Left lung (tissue), 10 donors: ENCODE results near the gene ATXN7. TPM values are rescaled to one million over a fixed set of nuclear protein-coding genes. Genes with fewer than 3 reads are reported as not detected.

Source experiments
- ATAC-seq: fragments of 200-7000 bp; cut with Tn5 transposase; one replicate; pipeline ENCODE4 v1.9.1; 2020; ENCODE audit warnings: moderate library complexity
- DNase-seq, 4 donors: peaks; one replicate each; pipeline ENCODE4 v3.0.0-alpha.2; 2013 to 2020
- H3K27ac ChIP-seq, 2 donors: fragments of 200-600 bp; sonication (generic) in 1 of 2; one replicate each; pipeline versions ENCODE4 v1.5.0 to v1.8.0; 2020 to 2021
- H3K27me3 ChIP-seq, 2 donors: fragments of 200-600 bp; sonication (generic) in 1 of 2; one replicate each; pipeline versions ENCODE4 v1.5.0 to v1.8.0; 2020 to 2021
- H3K36me3 ChIP-seq, 2 donors: fragments of 200-600 bp; sonication (generic) in 1 of 2; one replicate each; pipeline versions ENCODE4 v1.5.0 to v1.8.0; 2020 to 2021
- H3K4me1 ChIP-seq, 2 donors: fragments of 200-600 bp; one replicate each; pipeline ENCODE4 v1.8.0; 2021
- H3K4me3 ChIP-seq, 2 donors: fragments of 200-600 bp; sonication (generic) in 1 of 2; one replicate each; pipeline versions ENCODE4 v1.5.0 to v1.8.0; 2020 to 2021; ENCODE audit warnings: mild to moderate bottlenecking in 1 of 2
- H3K9me3 ChIP-seq, 2 donors: fragments of 200-600 bp; sonication (generic) in 1 of 2; one replicate each; pipeline versions ENCODE4 v1.5.0 to v1.8.0; 2020 to 2021
- intact Hi-C, 2 donors: fragments of 100-400 bp; cut with DNase I; formaldehyde crosslinking; loops; one replicate each; pipeline versions ENCODE4 v1.11.2 to v1.14.2; 2022
- polyA plus RNA-seq, 6 donors: library from polyadenylated mRNA; unstranded; fragments of 120-200 nt; gene quantifications; one replicate each; pipeline ENCODE4 v1.2.1, GENCODE V29; 2013; ENCODE audit not compliant: insufficient read length in 6 of 6
- total RNA-seq, 2 donors: library from RNA; stranded (reverse); fragmentation: NEBNext Ultra II Directional; extraction: Animal tissue kit (Norgen Biotek cat#: 25700); gene quantifications; one replicate each; pipeline ENCODE4 v1.2.1, GENCODE V29; 2021
- TF ChIP-seq, protein P1 (sequence below), 2 donors: fragments of 200-600 bp; sonication (generic) in 1 of 2; IDR thresholded peaks; one replicate each; pipeline versions ENCODE4 v1.5.0 to v1.8.0; 2021; ENCODE audit warnings: antibody characterized with exemption in 2 of 2
- donor health status: DM: no; HTN: yes; CAD: no.
- donor health status: DM: no; HTN: no; CAD: no.

Gene ATXN7
- total and polyA plus RNA-seq, 8 donors = 23.4 to 32.5 (median 26.0) TPM

DNA sequence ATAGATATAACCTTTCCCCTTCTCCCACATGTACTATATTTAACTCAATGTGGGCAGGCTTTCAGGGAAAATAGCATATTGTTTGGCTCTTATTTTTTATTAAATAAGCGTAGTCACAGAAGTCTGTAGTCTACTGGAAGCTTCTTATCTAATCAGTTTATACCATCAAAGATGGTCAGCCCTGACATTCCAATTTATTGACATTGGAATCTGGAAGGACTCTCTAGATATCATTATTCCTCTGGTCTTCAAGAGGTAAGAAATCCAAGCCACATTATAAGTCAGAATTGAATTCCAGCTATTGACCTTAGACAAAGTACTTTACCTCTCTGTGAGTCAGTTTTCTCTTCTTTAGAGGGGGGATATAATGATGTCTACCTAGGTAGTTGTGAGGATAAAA is 87.0 kb downstream of the ATXN7 start:
- no peak overlapping the region for H3K4me3 ChIP-seq
- H3K4me1 ChIP-seq = peaks cover 11 to 25% of the 10 kb centered on the region in 2 donors
- no peaks in the 10 kb centered on the region for H3K27me3 ChIP-seq
- DNase-seq = no peak
- no peaks in the 10 kb centered on the region for H3K9me3 ChIP-seq
- H3K27ac ChIP-seq = no peak overlapping the region
- ATAC-seq = no peak
- intact Hi-C loops = no loop called here
- peaks cover 0 to 12% of the 10 kb centered on the region in 2 donors for H3K36me3 ChIP-seq
- TF ChIP-seq, protein P1, sequence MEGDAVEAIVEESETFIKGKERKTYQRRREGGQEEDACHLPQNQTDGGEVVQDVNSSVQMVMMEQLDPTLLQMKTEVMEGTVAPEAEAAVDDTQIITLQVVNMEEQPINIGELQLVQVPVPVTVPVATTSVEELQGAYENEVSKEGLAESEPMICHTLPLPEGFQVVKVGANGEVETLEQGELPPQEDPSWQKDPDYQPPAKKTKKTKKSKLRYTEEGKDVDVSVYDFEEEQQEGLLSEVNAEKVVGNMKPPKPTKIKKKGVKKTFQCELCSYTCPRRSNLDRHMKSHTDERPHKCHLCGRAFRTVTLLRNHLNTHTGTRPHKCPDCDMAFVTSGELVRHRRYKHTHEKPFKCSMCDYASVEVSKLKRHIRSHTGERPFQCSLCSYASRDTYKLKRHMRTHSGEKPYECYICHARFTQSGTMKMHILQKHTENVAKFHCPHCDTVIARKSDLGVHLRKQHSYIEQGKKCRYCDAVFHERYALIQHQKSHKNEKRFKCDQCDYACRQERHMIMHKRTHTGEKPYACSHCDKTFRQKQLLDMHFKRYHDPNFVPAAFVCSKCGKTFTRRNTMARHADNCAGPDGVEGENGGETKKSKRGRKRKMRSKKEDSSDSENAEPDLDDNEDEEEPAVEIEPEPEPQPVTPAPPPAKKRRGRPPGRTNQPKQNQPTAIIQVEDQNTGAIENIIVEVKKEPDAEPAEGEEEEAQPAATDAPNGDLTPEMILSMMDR (IDR thresholded peaks at IDR 0.05) = no peak

DNA sequence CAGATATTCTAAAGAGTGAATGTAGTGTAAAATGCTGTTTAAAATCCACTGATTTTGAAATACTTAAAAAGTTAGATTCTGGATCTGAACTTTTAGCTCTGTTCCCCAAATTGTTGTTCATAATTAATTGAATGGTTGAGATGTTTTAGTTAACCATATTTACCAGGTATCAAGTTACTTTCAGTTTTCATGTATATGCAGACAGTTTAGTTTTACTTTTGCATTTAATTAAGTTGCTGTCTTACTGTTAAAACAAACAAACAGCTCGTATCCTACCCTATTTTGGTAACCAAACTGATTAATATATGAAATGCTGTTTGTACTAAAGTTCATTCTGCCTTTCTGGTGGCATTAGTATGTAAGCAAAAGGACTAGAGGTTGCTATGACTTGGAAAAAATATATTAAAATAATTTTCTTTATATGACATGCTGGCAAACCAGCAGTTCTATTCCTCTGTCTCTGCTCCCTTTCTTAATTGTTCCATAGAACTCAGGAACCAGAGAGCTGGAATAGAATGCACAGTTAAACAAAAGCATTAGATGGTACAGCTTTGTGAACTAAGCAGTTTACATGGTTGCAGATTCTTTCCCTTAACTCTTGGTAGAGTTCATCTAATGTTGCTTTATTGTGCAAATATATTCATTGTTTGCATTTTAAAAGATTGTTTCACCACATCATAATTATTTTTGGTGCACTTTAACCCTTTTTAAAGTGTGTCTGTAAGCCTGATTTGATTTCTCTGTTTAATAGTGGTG is 88.0 kb downstream of the ATXN7 start:
- intact Hi-C loops = no loop called here
- peaks cover 11 to 24% of the 10 kb centered on the region in 2 donors for H3K4me1 ChIP-seq
- DNase-seq = no peak
- no peaks in the 10 kb centered on the region for H3K9me3 ChIP-seq
- no peak overlapping the region for H3K4me3 ChIP-seq
- H3K36me3 ChIP-seq = peaks cover 0 to 16% of the 10 kb centered on the region in 2 donors
- no peak overlapping the region for H3K27ac ChIP-seq
- H3K27me3 ChIP-seq = no peaks in the 10 kb centered on the region
- TF ChIP-seq, protein P1 (IDR thresholded peaks at IDR 0.05) = no peak
- no peak for ATAC-seq

DNA sequence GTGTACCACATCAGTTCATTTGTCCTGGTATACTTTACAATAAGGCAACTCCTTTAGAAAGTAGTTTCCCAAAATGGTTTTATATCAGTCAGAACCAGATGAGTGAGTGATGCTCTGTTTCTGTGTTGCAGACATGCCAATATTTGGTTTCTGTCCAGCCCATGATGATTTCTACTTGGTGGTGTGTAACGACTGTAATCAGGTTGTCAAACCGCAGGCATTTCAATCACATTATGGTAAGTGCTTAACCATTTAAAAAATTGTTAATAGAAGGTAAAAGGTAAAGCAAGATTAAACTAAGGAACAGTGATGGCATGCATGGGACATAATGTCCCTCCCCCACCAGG is 88.6 kb downstream of the ATXN7 start:
- ATAC-seq (no peak), DNase-seq (no peak)
- H3K27ac ChIP-seq = no peak overlapping the region
- intact Hi-C loops = no loop called here
- H3K27me3 ChIP-seq = no peaks in the 10 kb centered on the region
- H3K4me3 ChIP-seq = no peak overlapping the region
- peaks cover 0 to 16% of the 10 kb centered on the region in 2 donors for H3K36me3 ChIP-seq
- TF ChIP-seq, protein P1 (IDR thresholded peaks at IDR 0.05) = no peak
- peaks cover 11 to 22% of the 10 kb centered on the region in 2 donors for H3K4me1 ChIP-seq
- no peaks in the 10 kb centered on the region for H3K9me3 ChIP-seq

DNA sequence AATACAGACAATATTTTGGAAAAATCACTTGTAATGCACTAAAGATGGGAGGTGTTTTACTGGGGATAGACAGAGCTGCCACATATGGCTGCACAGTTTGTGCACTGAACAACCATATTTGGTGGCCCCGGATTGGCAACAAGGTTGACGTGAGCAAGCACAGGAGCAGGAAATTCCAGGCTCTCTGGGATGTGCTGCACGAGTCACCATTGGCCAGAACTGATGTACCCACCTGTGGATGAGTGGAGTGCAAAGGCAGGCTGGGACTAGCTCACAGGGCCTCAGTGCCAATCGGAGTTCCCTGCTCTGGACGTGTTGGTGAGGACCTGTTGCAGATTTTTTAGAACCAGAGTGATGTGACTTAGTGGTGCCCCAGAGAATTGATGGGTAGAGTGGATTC is 90.5 kb downstream of the ATXN7 start:
- ATAC-seq (no peak), DNase-seq (no peak)
- no peaks in the 10 kb centered on the region for H3K9me3 ChIP-seq
- peaks cover 0 to 16% of the 10 kb centered on the region in 2 donors for H3K36me3 ChIP-seq
- no peak overlapping the region for H3K4me3 ChIP-seq
- no peak overlapping the region for H3K27ac ChIP-seq
- TF ChIP-seq, protein P1 (IDR thresholded peaks at IDR 0.05) = no peak
- peaks cover 11 to 21% of the 10 kb centered on the region in 2 donors for H3K4me1 ChIP-seq
- intact Hi-C loops = no loop called here
- no peaks in the 10 kb centered on the region for H3K27me3 ChIP-seq

DNA sequence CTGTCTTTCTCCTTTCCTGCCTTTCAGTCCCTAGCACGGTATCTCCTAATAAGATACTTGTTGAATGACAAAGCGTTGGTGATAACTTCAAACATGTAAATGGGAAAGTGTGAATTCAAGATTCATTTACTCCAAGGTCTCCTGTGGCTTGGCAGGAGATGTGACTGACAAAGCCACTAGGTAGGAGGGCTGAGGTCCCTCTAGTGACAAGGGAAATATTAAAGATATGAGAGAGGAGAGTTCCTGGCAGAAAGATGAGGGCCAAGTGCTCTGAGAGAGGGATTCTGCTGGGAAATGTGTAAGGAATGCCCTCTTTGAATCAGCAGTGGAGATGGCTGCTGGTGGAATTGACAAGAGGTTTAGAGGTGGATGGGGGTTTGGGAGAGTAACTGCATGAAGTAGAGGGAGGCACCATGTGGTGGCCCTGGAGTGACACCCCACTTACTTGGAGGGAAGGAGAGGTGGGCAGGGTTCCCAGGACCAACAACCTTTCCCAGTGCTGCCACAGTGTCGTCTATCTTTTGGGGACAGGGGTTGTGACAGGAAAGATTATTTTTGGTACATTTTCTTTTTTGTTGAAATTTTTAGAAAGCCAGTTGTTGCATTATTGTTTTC is 91.5 kb downstream of the ATXN7 start:
- Histone ChIP-seq H3K27ac (no peak overlapping the region), H3K9me3 (no peaks in the 10 kb centered on the region), H3K27me3 (no peaks in the 10 kb centered on the region), H3K4me1 (peaks cover 20% of the 10 kb centered on the region in 2 donors), H3K36me3 (peaks cover 0 to 16% of the 10 kb centered on the region in 2 donors), H3K4me3 (no peak overlapping the region)
- intact Hi-C loops = no loop called here
- TF ChIP-seq, protein P1 (IDR thresholded peaks at IDR 0.05) = no peak
- DNase-seq (no peak), ATAC-seq (no peak)
